Mammary epithelial cell (primary cell): ENCODE data around the gene HEATR3.

Source experiments
- CTCF ChIP-seq, 2 donors: IDR thresholded peaks in 1 of 2; conservative IDR thresholded peaks in 1 of 2; 2 replicates each; pipeline ENCODE4 v1.5.1; 2011 to 2012; ENCODE audit warnings: inconsistent platforms in 2 of 2, low read length in 2 of 2, mild to moderate bottlenecking in 2 of 2, control low read depth in 1 of 2, low read depth in 1 of 2; ENCODE audit not compliant: insufficient read depth in 1 of 2; ENCODE audit errors: extremely low read depth in 1 of 2
- EZH2 ChIP-seq: IDR thresholded peaks from 2 replicates; pipeline ENCODE4 v1.6.1; 2012; ENCODE audit warnings: low read length, inconsistent platforms, borderline replicate concordance

GRCh38 chr16:50017553-50017952 lies 48.2 kb upstream of the HEATR3 start:
- TF ChIP-seq CTCF (conservative IDR thresholded peaks at IDR 0.05 in 1 of 2, IDR thresholded peaks at IDR 0.05 in 1 of 2; ENCODE audit: extremely low read depth in 1 of 2, insufficient read depth in 1 of 2, low read depth in 1 of 2, low read length in 2 of 2): no peak
- no peak for TF ChIP-seq EZH2
